Activated effector memory CD4-positive, alpha-beta T cell treated with anti-CD3 and anti-CD28 coated beads, Interleukin-2, amount 50 U/mL, for 16 hours (primary cell): ENCODE measurements around the gene SMARCB1.

Experiments
- DNase-seq: peaks from one replicate; pipeline ENCODE4 v3.0.0-alpha.2; 2020

SMARCB1 gene

GRCh38 chr22:23762842-23763578 lies 23.8 kb upstream of the SMARCB1 start, which contains the start of gene C22orf15:
C22orf15 (plus strand) TSS chr22:23762990; CDS start chr22:23763307, 317 bp downstream.
- DNase-seq: no peak

- peak; percentile 82 for DNase-seq
Measured at GRCh38 chr22:23763579-23763945, 23.2 kb upstream of the SMARCB1 start.

- DNase-seq: no peak
Measured at GRCh38 chr22:23763954-23764353, 22.8 kb upstream of the SMARCB1 start.

- no peak for DNase-seq
Measured at GRCh38 chr22:23764899-23765881, 21.6 kb upstream of the SMARCB1 start.

- no peak for DNase-seq
Measured at GRCh38 chr22:23767303-23767672, 19.5 kb upstream of the SMARCB1 start.

- peak; percentile 92 for DNase-seq
Measured at GRCh38 chr22:23767673-23768548, 18.9 kb upstream of the SMARCB1 start, which contains the start of gene CHCHD10. CHCHD10 (minus strand) TSS chr22:23767972; CDS start chr22:23767874, 98 bp downstream.

GRCh38 chr22:23769321-23769965 lies 17.3 kb upstream of the SMARCB1 start:
- no peak for DNase-seq

GRCh38 chr22:23772315-23772648 lies 14.5 kb upstream of the SMARCB1 start:
- DNase-seq: no peak

GRCh38 chr22:23772649-23773473 lies 13.9 kb upstream of the SMARCB1 start, which contains the start of gene MMP11:
MMP11 (plus strand) TSS chr22:23772849; CDS start chr22:23772871, 22 bp downstream.
- DNase-seq: peak; percentile 82

GRCh38 chr22:23773483-23774113 lies 13.2 kb upstream of the SMARCB1 start:
- DNase-seq: no peak

GRCh38 chr22:23774114-23774921 lies 12.4 kb upstream of the SMARCB1 start:
- DNase-seq: no peak

- DNase-seq: no peak
Measured at GRCh38 chr22:23774922-23775436, 11.8 kb upstream of the SMARCB1 start.

- no peak for DNase-seq
Measured at GRCh38 chr22:23775779-23776375, 10.9 kb upstream of the SMARCB1 start.

- DNase-seq: no peak
Measured at GRCh38 chr22:23777776-23778576, 8.8 kb upstream of the SMARCB1 start.

GRCh38 chr22:23778577-23778900 lies 8.2 kb upstream of the SMARCB1 start:
- DNase-seq: no peak

- no peak for DNase-seq
Measured at GRCh38 chr22:23779083-23779482, 7.7 kb upstream of the SMARCB1 start.

- DNase-seq: no peak
Measured at GRCh38 chr22:23779731-23780130, 7.0 kb upstream of the SMARCB1 start.

- DNase-seq: no peak
Measured at GRCh38 chr22:23780146-23780748, 6.5 kb upstream of the SMARCB1 start.
